ENCODE data around the gene PTPN5. TPM values are rescaled to one million over a fixed set of nuclear protein-coding genes. Genes with fewer than 3 reads are reported as not detected.

Gene PTPN5
- total and polyA plus RNA-seq, 7 donors, result 0.33 to 1.1 (median 0.54) TPM; not detected in 2

DNA sequence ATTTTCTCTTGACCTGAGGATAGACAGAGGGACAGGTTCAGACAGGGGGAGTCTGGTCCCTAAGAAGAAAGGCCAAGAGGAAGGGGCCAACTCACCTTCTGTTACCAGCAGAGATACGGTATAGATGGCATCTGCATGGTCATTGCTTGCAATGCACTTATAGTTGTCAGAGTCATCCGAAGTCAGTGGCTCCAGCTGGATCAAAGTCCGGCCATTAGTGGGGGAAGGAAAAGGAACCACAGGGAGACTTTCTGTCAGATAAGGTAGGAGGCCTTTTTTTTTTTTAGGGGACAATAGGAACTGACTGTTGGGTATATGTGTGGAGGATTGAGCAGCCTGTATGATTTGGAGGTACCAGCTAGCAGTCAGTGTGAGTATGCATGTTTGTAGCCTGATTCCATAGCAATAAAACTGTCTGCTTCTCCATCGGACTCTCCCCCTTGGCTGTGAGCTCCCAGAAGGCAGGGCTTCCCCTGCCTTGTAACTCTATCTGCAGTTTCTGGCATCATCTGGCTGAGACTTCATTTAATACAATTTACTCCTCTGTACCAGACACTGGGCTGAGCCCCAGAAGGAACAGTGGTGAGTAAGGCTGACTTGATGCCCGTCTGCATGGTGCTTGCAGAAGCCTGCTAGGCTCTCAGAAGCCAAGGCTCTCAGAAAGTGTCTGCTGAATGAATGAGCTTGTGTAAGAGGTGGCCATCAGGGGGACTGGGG lies 71.3 kb downstream of the PTPN5 start:
- Histone ChIP-seq H3K4me3 (peak overlapping the region in 3 of 4 donors; percentile 56 to 69 (median 62)), H3K9me3 (no peaks in the 10 kb centered on the region), H3K4me1 (peaks cover 0 to 20% (median 15%) of the 10 kb centered on the region in 4 donors), H3K27me3 (no peaks in the 10 kb centered on the region), H3K36me3 (no peaks in the 10 kb centered on the region), H3K27ac (peak overlapping the region in 2 of 4 donors; percentile 63 to 74)
- intact Hi-C loops (cut with DNase I), result loop anchor here (5.0 kb wide), 1 partner anchor 88 kb away; the partner anchor contains the start of gene SPTY2D1
- DNase-seq, result no peak
- TF ChIP-seq, protein P1, sequence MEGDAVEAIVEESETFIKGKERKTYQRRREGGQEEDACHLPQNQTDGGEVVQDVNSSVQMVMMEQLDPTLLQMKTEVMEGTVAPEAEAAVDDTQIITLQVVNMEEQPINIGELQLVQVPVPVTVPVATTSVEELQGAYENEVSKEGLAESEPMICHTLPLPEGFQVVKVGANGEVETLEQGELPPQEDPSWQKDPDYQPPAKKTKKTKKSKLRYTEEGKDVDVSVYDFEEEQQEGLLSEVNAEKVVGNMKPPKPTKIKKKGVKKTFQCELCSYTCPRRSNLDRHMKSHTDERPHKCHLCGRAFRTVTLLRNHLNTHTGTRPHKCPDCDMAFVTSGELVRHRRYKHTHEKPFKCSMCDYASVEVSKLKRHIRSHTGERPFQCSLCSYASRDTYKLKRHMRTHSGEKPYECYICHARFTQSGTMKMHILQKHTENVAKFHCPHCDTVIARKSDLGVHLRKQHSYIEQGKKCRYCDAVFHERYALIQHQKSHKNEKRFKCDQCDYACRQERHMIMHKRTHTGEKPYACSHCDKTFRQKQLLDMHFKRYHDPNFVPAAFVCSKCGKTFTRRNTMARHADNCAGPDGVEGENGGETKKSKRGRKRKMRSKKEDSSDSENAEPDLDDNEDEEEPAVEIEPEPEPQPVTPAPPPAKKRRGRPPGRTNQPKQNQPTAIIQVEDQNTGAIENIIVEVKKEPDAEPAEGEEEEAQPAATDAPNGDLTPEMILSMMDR (IDR thresholded peaks at IDR 0.05), result no peak
- TF ChIP-seq EP300 (IDR thresholded peaks at IDR 0.05) (no peak), POLR2AphosphoS5 (IDR thresholded peaks at IDR 0.05) (no peak), POLR2A (IDR thresholded peaks at IDR 0.05) (no peak)
- 45 to 75% methylated on average over 5 of the region's 5 CpGs for WGBS, 2 donors

DNA sequence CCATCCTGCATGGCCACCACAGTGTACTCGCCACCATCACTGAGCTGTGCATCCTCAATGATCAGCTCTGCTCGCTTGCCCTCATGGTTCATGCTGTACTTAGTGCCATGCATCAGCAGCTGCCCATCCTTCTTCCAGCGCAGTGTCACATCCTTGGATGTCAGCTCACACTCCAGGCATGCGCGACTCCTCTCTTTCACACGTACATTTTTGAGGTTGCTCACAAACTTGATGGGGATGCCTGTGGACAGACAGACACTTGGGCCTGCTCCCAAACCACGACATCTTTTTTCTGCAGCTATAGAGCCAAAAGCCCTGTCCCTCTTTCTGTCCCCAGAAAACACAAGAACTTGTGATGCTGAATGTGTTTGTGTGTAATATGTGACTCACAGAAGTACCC lies 76.1 kb downstream of the PTPN5 start:
- Histone ChIP-seq H3K4me3 (no peak overlapping the region), H3K27me3 (no peaks in the 10 kb centered on the region), H3K27ac (no peak overlapping the region), H3K4me1 (peaks cover 0 to 5% (median 3%) of the 10 kb centered on the region in 4 donors), H3K9me3 (no peaks in the 10 kb centered on the region), H3K36me3 (no peaks in the 10 kb centered on the region)
- no peak for DNase-seq
- 78 to 85% methylated on average over 7 of the region's 7 CpGs for WGBS, 2 donors
- TF ChIP-seq, protein P1 (IDR thresholded peaks at IDR 0.05), result no peak
- TF ChIP-seq EP300 (IDR thresholded peaks at IDR 0.05) (no peak), POLR2AphosphoS5 (IDR thresholded peaks at IDR 0.05) (no peak), POLR2A (IDR thresholded peaks at IDR 0.05) (no peak)
- intact Hi-C loops (cut with DNase I), result no loop called here

DNA sequence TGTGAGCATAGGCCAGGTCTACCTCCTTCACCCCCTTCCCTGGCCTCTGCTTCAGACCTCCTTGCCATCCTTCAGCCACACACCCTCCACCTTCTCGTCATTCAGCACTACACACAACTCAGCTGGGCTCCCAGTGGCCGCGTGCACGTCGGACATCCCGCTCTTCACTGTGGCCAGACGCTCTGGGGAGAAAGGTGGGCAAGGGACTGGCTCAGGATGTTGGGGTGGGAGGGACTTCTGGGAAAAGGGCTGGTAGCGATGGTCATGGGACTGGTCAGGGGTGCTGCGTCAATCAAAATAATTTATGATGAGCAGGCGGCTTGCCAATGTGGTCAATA lies 77.2 kb downstream of the PTPN5 start:
- Histone ChIP-seq H3K4me1 (no peaks in the 10 kb centered on the region), H3K27me3 (no peaks in the 10 kb centered on the region), H3K9me3 (no peaks in the 10 kb centered on the region), H3K4me3 (no peak overlapping the region), H3K36me3 (no peaks in the 10 kb centered on the region), H3K27ac (no peak overlapping the region)
- DNase-seq, result no peak
- TF ChIP-seq EP300 (IDR thresholded peaks at IDR 0.05) (no peak), POLR2A (IDR thresholded peaks at IDR 0.05) (no peak), POLR2AphosphoS5 (IDR thresholded peaks at IDR 0.05) (no peak)
- TF ChIP-seq, protein P1 (IDR thresholded peaks at IDR 0.05), result no peak
- 85 to 89% methylated on average over 10 of the region's 10 CpGs for WGBS, 2 donors
- intact Hi-C loops (cut with DNase I), result no loop called here

DNA sequence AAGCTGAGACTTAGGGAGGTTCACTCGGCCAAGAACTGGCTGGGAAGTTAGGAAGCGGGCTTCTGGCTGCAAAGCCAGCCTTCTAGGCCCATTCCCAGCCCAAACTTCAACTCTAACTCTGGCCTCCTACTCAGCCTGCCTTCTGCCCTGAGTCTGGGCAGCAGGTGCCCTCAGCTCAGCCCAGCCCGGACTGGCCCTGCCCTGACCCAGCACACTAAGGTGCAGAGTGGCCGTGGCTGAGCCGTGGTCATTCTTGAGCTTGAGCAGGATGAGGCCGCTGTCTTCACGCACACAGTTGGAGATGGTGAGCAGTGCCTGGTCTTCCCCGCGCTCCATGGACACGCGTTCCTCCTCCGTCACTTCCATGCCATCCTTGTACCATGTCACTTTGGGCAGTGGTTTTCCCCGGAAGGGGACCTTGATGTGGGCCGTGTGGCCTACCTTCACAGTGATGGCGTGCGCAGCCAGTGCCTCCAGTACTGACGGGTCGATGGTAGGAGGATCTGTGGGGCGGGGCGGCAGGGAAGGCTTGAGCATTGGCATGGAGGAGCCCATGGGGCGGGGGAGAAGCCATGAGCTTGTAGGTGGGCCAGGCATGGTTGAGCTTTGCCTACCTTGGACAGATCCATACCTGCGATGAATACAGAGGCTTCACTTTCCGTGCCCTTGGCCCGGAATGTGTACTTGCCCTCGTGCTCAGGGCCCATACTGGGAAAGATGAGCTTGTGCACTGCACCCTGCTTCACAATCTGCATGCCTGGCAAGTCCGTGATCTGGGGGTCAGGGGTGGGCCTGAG lies 77.8 kb downstream of the PTPN5 start:
- WGBS, 2 donors, result 91 to 93% methylated on average over 26 of the region's 26 CpGs
- TF ChIP-seq, protein P1 (IDR thresholded peaks at IDR 0.05), result no peak
- no peak for TF ChIP-seq EP300 (IDR thresholded peaks at IDR 0.05)
- no peak for TF ChIP-seq POLR2AphosphoS5 (IDR thresholded peaks at IDR 0.05)
- no peak for TF ChIP-seq POLR2A (IDR thresholded peaks at IDR 0.05)
- no peaks in the 10 kb centered on the region for H3K36me3 ChIP-seq
- H3K4me3 ChIP-seq, result no peak overlapping the region
- H3K27ac ChIP-seq, result no peak overlapping the region
- no peaks in the 10 kb centered on the region for H3K9me3 ChIP-seq
- no peaks in the 10 kb centered on the region for H3K4me1 ChIP-seq
- intact Hi-C loops (cut with DNase I), result no loop called here
- H3K27me3 ChIP-seq, result no peaks in the 10 kb centered on the region
- peak; percentile 54 for DNase-seq

Measured in sigmoid colon (tissue), 7 donors.